ENCODE data around the gene SCFD2. TPM values are rescaled to one million over a fixed set of nuclear protein-coding genes. Genes with fewer than 3 reads are reported as not detected.
"Not testable (repeated sequence)": the region's sequence is repeated elsewhere in the genome, so short reads cannot be mapped to it uniquely, and the experiment has no call there.

SCFD2 gene
- total RNA-seq, 3 donors from 2014 or later = 22.8 to 33.8 (median 25.0) TPM

GRCh38 chr4:53233114-53233795 lies 132.6 kb downstream of the SCFD2 start:
- TF ChIP-seq POLR2A (IDR thresholded peaks at IDR 0.05) (no peak), POLR2AphosphoS5 (IDR thresholded peaks at IDR 0.05) (no peak), CTCF (IDR thresholded peaks at IDR 0.05) (no peak)
- intact Hi-C loops (cut with DNase I; ENCODE audit: low total_unique reads) = no loop called here
- no peaks in the 10 kb centered on the region for H3K27me3 ChIP-seq
- no peak overlapping the region for H3K4me3 ChIP-seq
- H3K36me3 ChIP-seq = no peaks in the 10 kb centered on the region
- no peaks in the 10 kb centered on the region for H3K9me3 ChIP-seq
- no peak overlapping the region for H3K27ac ChIP-seq
- DNase-seq (ENCODE audit: low spot score in 2 of 2) = no peak
- H3K4me1 ChIP-seq = no peaks in the 10 kb centered on the region

- Histone ChIP-seq H3K27me3 (no peaks in the 10 kb centered on the region), H3K36me3 (no peaks in the 10 kb centered on the region), H3K4me1 (no peaks in the 10 kb centered on the region), H3K9me3 (no peaks in the 10 kb centered on the region), H3K4me3 (no peak overlapping the region), H3K27ac (no peak overlapping the region)
- TF ChIP-seq POLR2A (IDR thresholded peaks at IDR 0.05) = no peak
- no peak for TF ChIP-seq POLR2AphosphoS5 (IDR thresholded peaks at IDR 0.05)
- TF ChIP-seq CTCF (IDR thresholded peaks at IDR 0.05) = no peak
- no peak for DNase-seq (ENCODE audit: low spot score in 2 of 2)
- intact Hi-C loops (cut with DNase I; ENCODE audit: low total_unique reads) = no loop called here
These were observed 133.5 kb downstream of the SCFD2 start for GRCh38 chr4:53232371-53232770.

- Histone ChIP-seq H3K27ac (no peak overlapping the region), H3K36me3 (no peaks in the 10 kb centered on the region), H3K4me3 (no peak overlapping the region), H3K9me3 (no peaks in the 10 kb centered on the region), H3K27me3 (no peaks in the 10 kb centered on the region), H3K4me1 (no peaks in the 10 kb centered on the region)
- no peak for TF ChIP-seq CTCF (IDR thresholded peaks at IDR 0.05)
- TF ChIP-seq POLR2AphosphoS5 (IDR thresholded peaks at IDR 0.05) = no peak
- TF ChIP-seq POLR2A (IDR thresholded peaks at IDR 0.05) = no peak
- intact Hi-C loops (cut with DNase I; ENCODE audit: low total_unique reads) = loop anchor here (5.0 kb wide), 1 partner anchor 91 kb away; no protein-coding TSS in a partner anchor
- DNase-seq (ENCODE audit: low spot score in 2 of 2) = no peak
These were observed 137.8 kb downstream of the SCFD2 start for GRCh38 chr4:53228036-53228435.

GRCh38 chr4:53227451-53227850 lies 138.4 kb downstream of the SCFD2 start:
- DNase-seq (ENCODE audit: low spot score in 2 of 2) = no peak
- TF ChIP-seq CTCF (IDR thresholded peaks at IDR 0.05) = no peak
- TF ChIP-seq POLR2AphosphoS5 (IDR thresholded peaks at IDR 0.05) = no peak
- no peak for TF ChIP-seq POLR2A (IDR thresholded peaks at IDR 0.05)
- H3K4me1 ChIP-seq = no peaks in the 10 kb centered on the region
- H3K4me3 ChIP-seq = no peak overlapping the region
- no peaks in the 10 kb centered on the region for H3K9me3 ChIP-seq
- H3K27ac ChIP-seq = no peak overlapping the region
- H3K27me3 ChIP-seq = no peaks in the 10 kb centered on the region
- intact Hi-C loops (cut with DNase I; ENCODE audit: low total_unique reads) = loop anchor here (5.0 kb wide), 1 partner anchor 90 kb away; no protein-coding TSS in a partner anchor
- no peaks in the 10 kb centered on the region for H3K36me3 ChIP-seq

- Histone ChIP-seq H3K9me3 (no peaks in the 10 kb centered on the region), H3K36me3 (no peaks in the 10 kb centered on the region), H3K27ac (no peak overlapping the region), H3K4me1 (no peaks in the 10 kb centered on the region), H3K4me3 (no peak overlapping the region), H3K27me3 (no peaks in the 10 kb centered on the region)
- intact Hi-C loops (cut with DNase I; ENCODE audit: low total_unique reads) = no loop called here
- DNase-seq (ENCODE audit: low spot score in 2 of 2) = no peak
- TF ChIP-seq POLR2AphosphoS5 (IDR thresholded peaks at IDR 0.05) = no peak
- TF ChIP-seq POLR2A (IDR thresholded peaks at IDR 0.05) = no peak
- TF ChIP-seq CTCF (IDR thresholded peaks at IDR 0.05) = no peak
These were observed 143.9 kb downstream of the SCFD2 start for GRCh38 chr4:53221832-53222480.

GRCh38 chr4:53219148-53219547 lies 146.7 kb downstream of the SCFD2 start:
- not testable (repeated sequence) for H3K4me1 ChIP-seq; H3K27me3 ChIP-seq; H3K9me3 ChIP-seq; H3K27ac ChIP-seq; H3K36me3 ChIP-seq; DNase-seq (ENCODE audit: low spot score in 2 of 2); H3K4me3 ChIP-seq
- intact Hi-C loops (cut with DNase I; ENCODE audit: low total_unique reads) = loop anchor here (1.0 kb wide), 1 partner anchor 11 kb away; no protein-coding TSS in a partner anchor
